Right hindlimb (tissue), 1 donor: ENCODE data around the gene RTL1.
A peak's percentile ranks its signal among the peaks of the same experiment; 100 is the strongest.

ENCODE experiments used
- DNase-seq: peaks from one replicate; pipeline ENCODE4 v3.0.0-alpha.2; 2018

RTL1 gene

GRCh38 chr14:100898465-100898864 lies 5.1 kb downstream of the RTL1 start:
- no peak for DNase-seq

- peak; percentile 20 for DNase-seq
Measured at GRCh38 chr14:100896369-100897060, 7.0 kb downstream of the RTL1 start.

GRCh38 chr14:100895411-100895810 lies 8.1 kb downstream of the RTL1 start:
- DNase-seq = no peak

- DNase-seq = no peak
Measured at GRCh38 chr14:100894416-100894815, 9.1 kb downstream of the RTL1 start.

- DNase-seq = no peak
Measured at GRCh38 chr14:100893760-100894159, 9.8 kb downstream of the RTL1 start.

DNA sequence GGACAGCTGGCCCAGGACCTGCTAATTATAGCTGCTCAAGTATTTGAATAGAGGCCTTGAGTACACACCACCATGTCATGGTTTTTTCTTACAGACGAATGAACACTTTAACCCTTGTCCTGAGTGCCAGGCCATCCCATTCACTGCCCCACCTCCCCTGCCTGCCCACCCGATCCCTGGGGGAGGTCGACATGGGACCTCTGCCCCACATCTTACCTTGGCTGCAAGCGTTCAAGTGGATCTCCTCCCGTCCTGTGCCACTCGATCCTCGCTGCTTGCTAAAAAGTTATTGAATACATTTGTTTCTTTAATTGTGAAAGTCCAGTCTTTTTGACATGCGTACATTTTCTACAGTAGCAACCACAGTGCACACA lies 10.3 kb downstream of the RTL1 start:
- DNase-seq = no peak

DNA sequence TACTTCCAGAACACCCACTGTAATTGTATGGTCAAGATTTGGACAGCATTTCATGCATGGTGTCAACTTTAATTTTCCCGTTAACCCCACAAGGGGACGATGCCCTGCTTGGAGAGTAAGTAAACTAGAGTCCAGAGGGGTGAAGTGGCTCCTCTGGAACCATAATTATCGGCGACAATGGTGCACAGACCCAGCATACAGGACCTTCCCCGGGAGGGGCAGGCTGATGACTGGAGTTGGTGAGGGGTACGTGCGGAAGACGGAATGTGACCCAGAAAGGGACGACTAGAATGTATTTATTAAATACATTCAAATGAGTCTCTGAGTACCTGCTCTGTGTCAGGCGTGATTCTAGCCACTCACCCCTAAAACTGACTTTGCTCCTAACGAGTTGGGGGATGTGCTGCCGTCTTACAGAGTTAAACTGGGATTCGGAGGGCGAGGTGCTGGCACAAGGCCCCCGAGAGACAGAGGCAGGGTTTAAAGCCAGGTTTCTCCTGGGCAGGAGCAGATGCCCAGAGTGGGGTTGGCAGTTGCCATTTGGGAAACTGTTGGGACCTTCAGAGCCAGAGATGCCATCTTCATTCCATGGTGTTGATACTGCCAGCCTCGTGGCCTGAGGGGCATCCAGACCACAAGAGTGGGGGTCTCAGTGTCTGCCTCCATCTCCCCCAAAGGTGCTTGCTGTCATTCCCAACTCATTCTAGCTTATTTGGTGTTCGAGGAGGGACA lies 10.9 kb downstream of the RTL1 start:
- no peak for DNase-seq

- peak; percentile 43 for DNase-seq
Measured at GRCh38 chr14:100891501-100892445, 11.7 kb downstream of the RTL1 start.

- no peak for DNase-seq
Measured at GRCh38 chr14:100891051-100891450, 12.5 kb downstream of the RTL1 start.

DNA sequence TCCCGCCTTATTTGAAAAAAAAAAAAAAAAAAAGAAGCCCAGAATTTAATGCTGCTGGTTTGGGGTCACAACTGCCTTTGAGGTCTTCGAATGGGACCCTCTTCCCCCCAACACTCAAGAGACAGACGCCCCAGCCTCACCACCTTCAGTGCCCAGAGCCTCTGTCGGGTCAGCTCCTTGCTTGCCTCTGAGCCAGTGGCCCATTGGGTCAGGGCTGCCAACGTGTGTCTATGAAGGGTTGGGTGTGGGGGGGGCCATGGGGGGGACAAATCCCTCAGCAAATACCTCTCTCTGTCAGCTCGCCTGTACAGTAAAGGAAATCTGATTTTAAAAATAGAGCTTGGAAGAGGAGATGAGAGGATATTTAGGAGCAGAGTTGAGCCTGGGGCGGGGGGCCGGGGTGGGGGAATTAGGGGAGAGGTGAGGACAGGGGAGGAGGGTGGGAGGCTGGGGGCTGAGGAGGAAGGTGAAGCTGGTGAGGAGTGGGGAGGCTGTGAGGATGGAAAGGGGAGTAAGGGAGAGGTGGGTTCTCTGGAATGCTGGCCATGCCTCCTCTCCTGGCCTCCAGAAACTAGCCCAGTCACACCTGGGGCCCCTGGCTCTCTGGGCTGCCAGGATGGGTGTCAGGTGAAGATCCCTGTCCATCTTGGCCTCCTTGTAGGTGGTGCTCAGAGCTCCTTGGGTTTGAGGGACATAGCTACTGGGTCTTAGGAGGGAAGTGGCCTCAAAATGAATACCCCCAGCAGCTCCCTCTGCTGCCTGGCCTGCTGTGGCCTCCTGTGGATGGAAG lies 13.3 kb downstream of the RTL1 start:
- DNase-seq = peak; percentile 19

DNA sequence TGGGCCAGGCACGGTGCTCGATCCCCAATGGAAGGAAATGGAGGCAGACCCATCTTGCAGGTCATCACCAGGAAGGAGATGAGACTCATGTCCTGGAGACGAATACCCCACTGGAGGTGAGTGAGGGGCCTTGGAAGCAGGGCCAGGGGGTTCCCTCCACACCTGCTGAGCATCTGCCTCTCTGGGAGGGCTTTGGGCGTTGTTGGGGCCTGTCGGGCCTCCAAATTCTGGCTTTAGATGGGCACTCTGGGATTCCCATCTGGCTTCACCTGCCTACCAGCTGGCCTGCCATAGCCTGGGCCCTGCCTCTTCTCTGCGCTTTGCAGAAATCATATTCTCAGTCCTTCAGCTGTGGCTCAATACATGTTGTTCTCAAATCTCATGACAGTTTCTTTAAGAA lies 13.9 kb downstream of the RTL1 start:
- peak; percentile 27 for DNase-seq

DNA sequence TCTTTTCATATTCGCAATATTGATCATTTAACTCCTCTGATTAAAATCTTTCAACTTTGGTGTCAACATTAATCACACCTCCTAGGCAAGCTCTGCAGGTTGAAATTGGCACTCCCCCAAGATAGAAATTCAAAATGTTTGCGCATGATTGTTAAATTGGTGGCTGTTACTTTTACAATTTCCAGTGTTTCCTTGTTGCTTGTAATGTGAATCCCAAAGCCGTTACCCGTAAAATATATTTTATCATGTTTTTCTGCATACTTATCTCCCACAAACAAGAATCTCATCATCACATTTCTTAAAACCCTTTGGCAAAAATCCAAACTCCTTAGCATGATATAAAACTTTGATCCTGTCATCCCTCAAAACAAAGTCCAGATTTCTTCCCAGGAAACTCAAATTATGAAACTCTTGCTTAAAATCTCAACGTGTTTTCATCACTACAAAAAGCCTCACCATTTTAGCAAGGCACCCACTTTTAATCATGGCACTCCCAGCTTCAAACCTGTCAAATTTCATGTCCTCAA lies 14.7 kb downstream of the RTL1 start:
- DNase-seq = no peak

DNA sequence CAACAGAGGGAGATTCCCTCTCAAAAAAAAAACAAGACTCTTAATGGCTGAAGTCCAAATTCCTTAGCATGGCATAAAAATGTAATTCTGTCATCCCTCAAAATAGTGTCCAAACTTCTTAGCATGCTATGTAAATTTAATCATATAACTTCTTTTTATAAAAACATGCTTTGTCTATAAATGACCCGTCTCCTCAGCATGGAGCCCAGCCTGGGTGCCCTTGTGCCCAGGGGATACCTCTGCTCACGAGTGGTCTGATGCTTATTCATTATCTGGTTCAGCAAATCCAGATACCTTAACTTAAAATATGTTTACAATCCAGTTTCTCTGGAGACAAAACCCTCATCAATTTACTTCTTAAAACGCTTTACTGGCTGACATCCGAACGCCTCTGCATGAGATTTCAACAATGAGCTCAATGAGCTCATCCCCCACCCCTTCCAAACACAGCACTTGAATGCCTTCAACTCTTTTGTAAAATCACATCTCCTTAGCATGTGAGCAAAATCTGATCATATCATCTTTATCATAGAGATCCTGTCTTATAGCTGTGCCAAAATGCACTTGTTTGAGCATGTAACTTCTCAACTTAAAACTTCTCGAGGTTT lies 15.7 kb downstream of the RTL1 start:
- DNase-seq = no peak

DNA sequence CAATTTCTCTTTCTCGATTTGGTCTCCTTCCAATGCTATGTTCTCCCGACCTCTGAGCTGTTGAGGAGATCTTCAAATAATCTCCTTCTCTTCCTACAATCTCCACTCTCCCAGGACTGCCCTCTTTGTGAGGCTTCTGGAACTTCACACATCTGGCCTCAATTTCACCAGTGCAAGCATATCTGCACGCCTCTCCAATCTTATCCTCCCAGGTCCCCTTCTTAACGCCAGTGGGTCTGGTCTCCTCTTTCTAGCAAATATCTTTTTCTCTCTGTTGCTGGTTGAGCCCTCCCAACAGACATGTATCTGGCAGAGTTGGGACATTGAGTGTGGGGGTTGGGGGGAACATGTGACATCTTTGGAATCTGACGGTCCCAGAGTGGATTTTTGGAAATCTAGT lies 17.9 kb downstream of the RTL1 start:
- DNase-seq = peak; percentile 59

- no peak for DNase-seq
Measured at GRCh38 chr14:100885196-100885595, 18.3 kb downstream of the RTL1 start.

- DNase-seq = no peak
Measured at GRCh38 chr14:100884456-100884855, 19.1 kb downstream of the RTL1 start.

- DNase-seq = no peak
Measured at GRCh38 chr14:100883789-100884101, 19.8 kb downstream of the RTL1 start.

GRCh38 chr14:100882991-100883788 lies 20.3 kb downstream of the RTL1 start:
- DNase-seq = no peak

GRCh38 chr14:100882026-100882967 lies 21.2 kb downstream of the RTL1 start:
- no peak for DNase-seq
